ENCODE data around the gene SARNP.

SARNP gene

DNA sequence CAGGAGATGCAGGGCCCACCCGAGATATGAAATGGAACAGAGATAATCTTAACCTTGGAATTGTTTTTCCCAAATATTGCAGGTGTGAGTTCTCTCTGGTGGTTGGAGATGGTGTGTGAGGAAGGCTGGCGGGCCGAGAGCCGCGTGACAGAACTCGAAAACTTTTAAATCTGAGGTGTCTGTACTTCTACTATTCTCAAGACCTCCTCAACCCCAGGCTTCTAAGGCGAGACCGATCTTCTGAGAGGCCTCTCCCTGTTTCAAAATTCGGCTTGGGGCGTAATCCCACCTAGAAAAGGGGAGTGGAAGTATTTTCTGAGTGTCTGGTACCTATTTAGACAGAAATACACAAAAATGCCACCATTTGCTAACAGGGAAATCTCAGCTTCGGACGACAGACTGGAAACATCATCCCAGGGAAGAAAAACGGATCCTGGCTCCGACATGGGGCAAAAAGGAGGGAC is 611 bp downstream of the SARNP start:
- H3K4me3 ChIP-seq (ENCODE audit: low read depth, low read length): peak overlapping the region; percentile 97
- TF ChIP-seq, protein P1, sequence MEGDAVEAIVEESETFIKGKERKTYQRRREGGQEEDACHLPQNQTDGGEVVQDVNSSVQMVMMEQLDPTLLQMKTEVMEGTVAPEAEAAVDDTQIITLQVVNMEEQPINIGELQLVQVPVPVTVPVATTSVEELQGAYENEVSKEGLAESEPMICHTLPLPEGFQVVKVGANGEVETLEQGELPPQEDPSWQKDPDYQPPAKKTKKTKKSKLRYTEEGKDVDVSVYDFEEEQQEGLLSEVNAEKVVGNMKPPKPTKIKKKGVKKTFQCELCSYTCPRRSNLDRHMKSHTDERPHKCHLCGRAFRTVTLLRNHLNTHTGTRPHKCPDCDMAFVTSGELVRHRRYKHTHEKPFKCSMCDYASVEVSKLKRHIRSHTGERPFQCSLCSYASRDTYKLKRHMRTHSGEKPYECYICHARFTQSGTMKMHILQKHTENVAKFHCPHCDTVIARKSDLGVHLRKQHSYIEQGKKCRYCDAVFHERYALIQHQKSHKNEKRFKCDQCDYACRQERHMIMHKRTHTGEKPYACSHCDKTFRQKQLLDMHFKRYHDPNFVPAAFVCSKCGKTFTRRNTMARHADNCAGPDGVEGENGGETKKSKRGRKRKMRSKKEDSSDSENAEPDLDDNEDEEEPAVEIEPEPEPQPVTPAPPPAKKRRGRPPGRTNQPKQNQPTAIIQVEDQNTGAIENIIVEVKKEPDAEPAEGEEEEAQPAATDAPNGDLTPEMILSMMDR (conservative IDR thresholded peaks at IDR 0.05; ENCODE audit: low read depth, low read length): no peak
- DNase-seq (ENCODE audit: low read depth): peak; percentile 48

GRCh38 chr12:55815473-55815872 is 2.1 kb downstream of the SARNP start:
- no peak overlapping the region for H3K4me3 ChIP-seq (ENCODE audit: low read depth, low read length)
- TF ChIP-seq, protein P1 (conservative IDR thresholded peaks at IDR 0.05; ENCODE audit: low read depth, low read length): no peak
- no peak for DNase-seq (ENCODE audit: low read depth)

- no peak for DNase-seq (ENCODE audit: low read depth)
Observed at GRCh38 chr12:55814257-55814656, 3.3 kb downstream of the SARNP start.

DNA sequence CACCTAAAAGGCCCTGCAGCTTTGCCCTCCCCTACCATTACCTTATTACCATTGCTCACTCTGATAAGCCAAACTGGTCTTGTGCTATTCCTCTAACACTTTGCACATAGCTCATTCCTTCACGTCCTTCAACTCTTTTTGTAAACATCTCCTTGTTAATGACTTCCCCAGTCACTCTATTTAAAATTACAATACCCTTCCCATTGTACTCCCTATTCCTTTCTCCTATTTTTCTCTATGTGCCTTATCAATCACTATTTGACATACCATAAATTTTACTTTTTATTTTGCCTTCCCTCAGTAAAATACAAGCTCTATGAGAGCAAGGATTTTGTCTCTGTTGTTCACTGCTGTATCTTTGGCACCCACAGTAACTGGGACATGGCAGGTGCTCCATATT is 5.4 kb downstream of the SARNP start:
- TF ChIP-seq, protein P1 (conservative IDR thresholded peaks at IDR 0.05; ENCODE audit: low read depth, low read length): no peak
- DNase-seq (ENCODE audit: low read depth): no peak

More at GRCh38 chr12:55814257-55814656, 3.3 kb downstream of the SARNP start:
- TF ChIP-seq, protein P1 (conservative IDR thresholded peaks at IDR 0.05; ENCODE audit: low read depth, low read length): no peak
- H3K4me3 ChIP-seq (ENCODE audit: low read depth, low read length): no peak overlapping the region

GRCh38 chr12:55809274-55809673 is 8.2 kb downstream of the SARNP start:
- H3K4me3 ChIP-seq (ENCODE audit: low read depth, low read length): no peak overlapping the region
- no peak for DNase-seq (ENCODE audit: low read depth)
- TF ChIP-seq, protein P1 (conservative IDR thresholded peaks at IDR 0.05; ENCODE audit: low read depth, low read length): no peak

More for the DNA sequence above, 5.4 kb downstream of the SARNP start:
- H3K4me3 ChIP-seq (ENCODE audit: low read depth, low read length): no peak overlapping the region

DNA sequence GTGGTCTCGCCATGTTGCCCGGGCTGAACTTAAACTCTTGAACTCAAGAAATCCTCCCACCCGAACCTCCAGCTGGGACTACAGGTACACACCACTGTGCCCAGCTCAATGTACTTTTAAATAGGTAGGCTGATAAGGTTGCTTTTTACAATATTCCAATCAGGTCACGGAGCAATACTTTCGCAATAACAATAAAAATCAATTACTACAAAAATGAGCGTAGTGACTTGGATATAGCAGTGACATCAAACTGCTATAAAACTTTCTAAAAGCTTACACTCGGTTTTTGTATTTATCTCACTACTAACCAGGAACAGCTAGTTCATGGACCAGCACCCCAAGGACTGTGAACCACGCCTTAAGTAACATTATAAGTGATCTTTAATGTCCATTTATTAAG is 10.5 kb downstream of the SARNP start:
- DNase-seq (ENCODE audit: low read depth): no peak
- TF ChIP-seq, protein P1 (conservative IDR thresholded peaks at IDR 0.05; ENCODE audit: low read depth, low read length): no peak
- H3K4me3 ChIP-seq (ENCODE audit: low read depth, low read length): no peak overlapping the region

- no peak for DNase-seq (ENCODE audit: low read depth)
- TF ChIP-seq, protein P1 (conservative IDR thresholded peaks at IDR 0.05; ENCODE audit: low read depth, low read length): no peak
Observed at GRCh38 chr12:55797550-55797949, 20.0 kb downstream of the SARNP start.

More at GRCh38 chr12:55797550-55797949, 20.0 kb downstream of the SARNP start:
- no peak overlapping the region for H3K4me3 ChIP-seq (ENCODE audit: low read depth, low read length)
